Measurements from ENCODE around the gene GID4. TPM values are rescaled to one million over a fixed set of nuclear protein-coding genes. Genes with fewer than 3 reads are reported as not detected.

The GID4 gene
- total and polyA plus RNA-seq, 9 of the 15 experiments (the other 6 are each of a cell fraction or from before 2014, with no cell fraction given) = 1.2 to 6.4 (median 3.7) TPM

- TF ChIP-seq AFF4 (CRISPR knock-in tag; IDR thresholded peaks at IDR 0.05) (no peak), NFE2 (IDR thresholded peaks at IDR 0.05; ENCODE audit: low read depth) (peak; percentile 92), MTA2 (IDR thresholded peaks at IDR 0.05; ENCODE audit: low read depth) (no peak), CBFA2T3 (IDR thresholded peaks at IDR 0.05) (peak; percentile 30; the same call in 1 of the 2 replicates), C11orf30 (IDR thresholded peaks at IDR 0.05; ENCODE audit: low read depth) (peak; percentile 88)
These were observed 35.5 kb downstream of the GID4 start (continued) for GRCh38 chr17:18074566-18075272.

- POLR2A ChIA-PET = interaction anchor here (1.0 kb wide), 1 partner anchor 9 kb away, joined by 3 read pairs; no protein-coding TSS in a partner anchor
- no peak overlapping the region for H3K4me3 ChIP-seq
- 29% methylated on average over 7 of the region's 7 CpGs for WGBS (ENCODE audit: insufficient coverage, low coverage, missing lambda C conversion rate)
- H3K9ac ChIP-seq (ENCODE audit: insufficient read depth in 1 of 2, low read depth in 2 of 2, low read length in 2 of 2) = no peak overlapping the region
- DNase-seq (ENCODE audit: extremely low read depth in 1 of 4, low spot score in 3 of 4) (no peak), FAIRE-seq (no peak), ATAC-seq (no peak)
- peak overlapping the region; percentile 47 for H2AFZ ChIP-seq (ENCODE audit: low read depth, low read length)
- H3K27ac ChIP-seq (ENCODE audit: extremely low read depth, low read depth, low read length) = no peak overlapping the region
- H3K4me1 ChIP-seq (replicated peaks in 1 of 2; ENCODE audit: control insufficient read depth in 2 of 2, insufficient read depth in 2 of 2, low read length in 2 of 2) = peaks cover 3 to 10% of the 10 kb centered on the region in 2 experiments; a peak in 3 of 5 replicates
- in situ Hi-C loops (cut with MboI) (no loop called here), intact Hi-C loops (cut with micrococcal nuclease) (no loop called here)
- no peaks in the 10 kb centered on the region for H4K20me1 ChIP-seq (replicated peaks; ENCODE audit: control insufficient read depth, insufficient read depth, low read length)
- CTCF ChIA-PET (ENCODE audit: low intra/inter-chr PET ratio) = no interaction called here
- no peaks in the 10 kb centered on the region for H3K9me1 ChIP-seq (ENCODE audit: control insufficient read depth, insufficient read depth, low read length)
- no peaks in the 10 kb centered on the region for H3K36me3 ChIP-seq (ENCODE audit: control insufficient read depth, insufficient read depth, low read length)
- H3K79me2 ChIP-seq (ENCODE audit: control insufficient read depth, insufficient read depth, low read length) = no peaks in the 10 kb centered on the region
- H3K27me3 ChIP-seq (ENCODE audit: control insufficient read depth in 2 of 2, insufficient read depth in 2 of 2, low read length in 2 of 2) = no peaks in the 10 kb centered on the region
- H3K9me3 ChIP-seq (replicated peaks; ENCODE audit: control insufficient read depth, insufficient read depth, low read depth, low read length) = no peaks in the 10 kb centered on the region
- no peak overlapping the region for H3K4me2 ChIP-seq (ENCODE audit: insufficient read depth, low read length)
- BruUV-seq (replicated peaks) = no TSS peak
- TF ChIP-seq MYC (IDR thresholded peaks at IDR 0.05; ENCODE audit: low read depth, low read length) (no peak), MYC (CRISPR knock-in tag; IDR thresholded peaks at IDR 0.05; ENCODE audit: borderline replicate concordance, low read depth) (no peak), ZC3H11A (IDR thresholded peaks at IDR 0.05; ENCODE audit: low read depth, low read length) (no peak), ARID4B (CRISPR knock-in tag; IDR thresholded peaks at IDR 0.05) (no peak), CBX2 (IDR thresholded peaks at IDR 0.05; ENCODE audit: insufficient read depth, low read length, poor library complexity, severe bottlenecking) (no peak), PHF21A (IDR thresholded peaks at IDR 0.05; ENCODE audit: borderline replicate concordance, low read depth) (no peak), RBM17 (IDR thresholded peaks at IDR 0.05; ENCODE audit: borderline replicate concordance, low read depth, low read length) (no peak), PTRF (tag; IDR thresholded peaks at IDR 0.05) (no peak), NR3C1 (CRISPR knock-in tag; IDR thresholded peaks at IDR 0.05) (no peak)
These were observed 37.7 kb downstream of the GID4 start for GRCh38 chr17:18076936-18077335.
